Suppressor macrophage treated with lipopolysaccharide for 4 hours (primary cell): ENCODE data around the gene KIZ.
"Not testable (repeated sequence)": the region's sequence is repeated elsewhere in the genome, so short reads cannot be mapped to it uniquely, and the experiment has no call there.

Source experiments
- DNase-seq: peaks from one replicate; pipeline ENCODE4 v3.0.0-alpha.2; 2020

KIZ gene

DNA sequence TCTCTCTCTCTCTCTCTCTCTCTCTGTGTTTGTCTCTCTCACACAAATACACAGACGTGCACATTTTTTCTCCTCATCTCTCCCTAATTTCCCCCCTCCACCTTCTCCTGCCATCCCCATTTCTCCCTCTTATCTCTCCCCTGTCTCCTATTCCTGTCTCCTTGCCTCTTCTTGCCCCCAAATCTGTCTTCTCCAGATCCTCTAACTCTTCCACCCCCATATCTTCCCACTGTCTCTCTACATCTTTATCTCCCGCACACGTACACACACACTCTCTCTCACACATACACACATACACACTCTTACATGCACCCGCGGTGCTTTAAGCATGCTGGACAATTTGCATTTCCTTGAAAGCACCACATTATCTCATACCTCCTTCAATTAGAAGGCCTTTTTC is 15.9 kb downstream of the KIZ start:
- no peak for DNase-seq

DNA sequence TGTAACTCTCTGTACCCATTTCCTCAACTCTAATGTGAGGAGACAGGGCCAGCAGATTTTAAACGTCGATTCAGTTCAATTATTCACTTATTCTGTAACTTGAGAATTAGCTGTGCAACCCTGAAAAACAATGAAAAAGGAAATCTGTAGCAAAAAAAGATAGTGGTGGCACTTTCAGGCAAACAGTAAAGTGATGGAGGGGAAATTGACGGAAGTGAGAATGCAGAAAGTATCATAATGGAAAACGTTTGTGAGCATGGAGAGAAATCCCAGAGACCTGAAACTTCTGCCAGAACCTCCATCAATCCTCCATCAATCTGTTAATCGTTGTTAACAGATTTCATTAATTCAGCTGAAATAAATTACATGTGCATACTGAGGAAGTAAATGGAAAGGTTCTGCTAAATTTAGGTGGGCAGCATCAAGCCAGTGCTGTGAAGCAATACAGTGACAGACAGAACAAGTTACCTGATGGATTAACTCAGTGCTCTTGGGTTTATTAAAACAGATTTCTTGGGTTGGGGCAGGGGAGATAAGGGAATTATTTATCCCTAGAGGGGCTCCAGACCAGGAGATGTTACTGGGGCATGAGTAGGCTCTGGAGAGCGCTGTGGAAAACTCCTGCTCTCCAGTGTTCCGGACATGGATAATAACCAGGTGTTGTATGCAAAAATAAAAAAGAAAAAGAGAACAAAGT is 17.5 kb downstream of the KIZ start:
- DNase-seq, result no peak

DNA sequence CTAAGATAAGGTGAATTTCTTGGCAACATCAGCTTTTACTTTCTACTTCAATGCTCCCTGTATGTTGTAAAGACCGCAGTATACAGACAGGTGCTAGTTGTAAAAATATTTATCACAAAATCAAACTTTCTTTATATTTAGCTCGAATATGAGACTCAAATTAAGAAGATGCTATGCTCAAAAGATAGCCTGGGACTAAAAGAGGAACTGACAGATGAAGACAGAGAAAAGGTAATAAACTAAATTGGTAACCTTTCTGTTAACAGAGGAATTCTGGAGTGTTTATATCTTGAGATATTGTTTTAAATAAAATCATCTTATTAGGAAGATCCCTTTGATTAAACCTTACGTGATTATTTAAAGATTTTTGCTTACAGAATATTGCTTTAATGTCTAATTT is 19.5 kb downstream of the KIZ start:
- no peak for DNase-seq

DNA sequence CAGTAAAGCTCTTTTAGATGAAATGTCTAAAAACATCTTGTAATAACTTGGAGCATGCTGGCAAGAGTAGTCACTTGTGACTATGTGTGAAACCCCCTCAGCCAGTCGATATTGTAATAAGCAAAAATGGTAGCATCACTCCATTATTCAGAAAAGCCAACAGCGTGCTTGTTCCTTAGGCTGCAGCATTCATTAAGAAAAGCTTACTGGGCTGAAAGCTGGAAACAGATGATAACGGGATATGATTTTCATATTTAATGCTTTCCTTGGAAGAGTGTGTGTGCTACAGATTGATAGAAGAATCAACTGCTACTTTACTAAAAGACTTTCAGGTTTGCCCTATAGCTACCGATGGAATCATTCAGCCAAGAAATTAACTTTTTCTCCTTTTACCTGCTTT is 20.3 kb downstream of the KIZ start:
- no peak for DNase-seq

DNA sequence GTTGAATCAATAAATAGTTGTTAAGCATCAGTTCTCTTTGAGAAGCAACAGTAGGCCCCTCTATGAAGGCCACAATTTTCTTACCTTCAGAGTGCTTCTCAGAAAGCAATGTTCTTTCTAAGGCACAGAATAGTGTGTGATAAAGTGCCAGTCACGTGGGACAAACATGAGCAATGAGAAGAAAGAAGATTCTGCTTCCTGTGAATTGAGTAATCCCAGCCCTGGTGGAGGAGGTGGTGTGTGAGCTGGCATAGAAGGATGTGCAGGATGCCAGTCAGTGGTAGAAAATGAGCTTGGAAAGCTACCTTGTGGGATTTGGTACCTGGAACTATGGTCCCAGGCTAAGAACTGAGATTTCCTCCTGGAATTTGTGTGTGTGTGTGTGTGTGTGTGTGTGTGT is 21.7 kb downstream of the KIZ start:
- DNase-seq, result no peak

DNA sequence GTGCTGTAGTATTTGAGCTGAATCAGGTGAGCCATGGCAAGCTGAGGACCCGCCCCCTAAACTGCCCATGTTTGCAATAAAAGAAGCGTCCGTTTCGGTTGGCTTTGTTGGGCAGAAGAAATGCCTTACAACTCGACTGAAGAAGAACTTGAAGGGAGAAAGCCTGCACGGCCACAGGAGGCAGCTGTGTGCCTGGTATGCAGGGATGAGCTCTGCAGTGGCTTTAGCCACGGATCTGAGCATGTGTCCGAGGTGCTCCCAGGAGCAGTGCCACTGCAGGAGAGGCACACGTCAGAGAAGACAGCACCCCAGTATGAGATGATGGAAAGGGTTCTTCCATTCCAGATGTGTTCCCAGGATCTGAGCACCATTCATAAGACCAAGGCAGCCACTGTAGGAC is 23.5 kb downstream of the KIZ start:
- DNase-seq, result no peak

DNA sequence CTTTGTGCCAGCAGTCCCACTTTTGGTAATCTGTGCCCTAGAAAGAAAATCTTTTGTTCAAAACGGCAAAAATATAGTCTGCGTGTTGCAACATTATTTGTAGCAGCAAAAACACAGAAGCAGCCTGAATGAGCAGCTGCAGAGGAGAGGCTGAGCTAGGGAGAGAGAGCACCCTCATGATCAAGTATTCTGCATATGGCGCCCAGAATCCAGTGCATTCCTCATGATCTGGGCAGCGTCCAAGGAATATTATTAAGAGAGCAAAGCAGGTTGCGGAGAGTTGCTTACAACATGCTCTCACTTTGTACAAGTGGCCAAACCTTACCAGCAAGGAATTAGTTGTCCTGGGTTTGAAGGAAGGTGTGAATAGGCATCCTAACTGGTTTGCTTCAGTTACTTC is 25.9 kb downstream of the KIZ start:
- no peak for DNase-seq

DNA sequence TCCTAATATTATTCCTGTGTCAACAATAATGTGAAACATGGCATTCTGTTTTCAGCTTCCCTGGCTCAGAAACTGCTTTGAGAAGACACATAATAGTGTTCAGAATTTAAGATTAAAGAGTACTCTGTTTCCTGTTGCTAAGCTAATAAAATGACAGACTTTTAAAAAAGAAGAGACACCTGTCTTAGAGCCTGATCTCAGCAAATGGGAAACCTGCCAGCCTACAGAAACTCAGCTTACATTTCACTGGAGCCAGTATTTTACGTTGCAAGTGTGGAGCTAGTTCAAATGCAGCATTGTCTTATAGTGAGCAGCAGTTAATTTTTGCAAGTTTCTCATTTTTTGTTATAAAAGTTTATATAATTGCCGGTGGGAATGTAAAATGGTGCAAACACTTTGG is 28.8 kb downstream of the KIZ start:
- DNase-seq, result no peak

DNA sequence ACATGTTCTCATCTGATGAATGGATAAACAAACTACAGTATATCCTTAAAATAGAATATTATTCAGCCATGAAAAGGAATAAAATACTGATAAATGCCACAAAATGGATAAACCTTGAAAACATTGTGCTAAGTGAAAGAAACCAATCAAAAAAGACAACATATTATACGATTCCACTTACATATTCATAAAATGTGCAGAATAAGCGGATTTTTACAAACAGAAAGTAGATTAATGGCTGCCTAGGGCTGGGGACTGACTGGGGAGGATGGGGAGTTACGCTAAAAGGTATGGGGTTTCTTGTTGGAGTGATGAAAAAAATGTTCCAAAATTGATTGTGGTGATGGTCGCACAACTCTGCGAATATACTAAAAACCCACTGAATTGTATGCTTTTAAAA is 29.4 kb downstream of the KIZ start:
- DNase-seq, result no peak

DNA sequence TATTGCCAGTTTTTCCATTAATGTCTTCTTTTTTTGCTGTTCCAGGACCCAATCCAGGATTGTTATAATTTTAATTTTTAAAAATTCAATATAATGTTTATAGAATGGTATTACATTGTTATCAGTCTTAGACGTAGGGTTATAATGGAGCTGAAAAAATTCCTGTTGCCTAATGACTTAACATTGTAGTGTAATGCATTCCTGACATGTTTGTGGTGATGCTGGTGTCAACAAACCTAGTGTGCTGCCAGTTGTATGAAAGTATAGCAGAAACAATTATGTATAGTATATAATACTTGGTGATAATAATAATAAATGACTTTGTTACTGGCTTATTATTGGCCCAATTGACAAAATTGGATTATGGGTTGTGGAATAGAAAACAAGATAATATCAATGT is 30.4 kb downstream of the KIZ start:
- no peak for DNase-seq

DNA sequence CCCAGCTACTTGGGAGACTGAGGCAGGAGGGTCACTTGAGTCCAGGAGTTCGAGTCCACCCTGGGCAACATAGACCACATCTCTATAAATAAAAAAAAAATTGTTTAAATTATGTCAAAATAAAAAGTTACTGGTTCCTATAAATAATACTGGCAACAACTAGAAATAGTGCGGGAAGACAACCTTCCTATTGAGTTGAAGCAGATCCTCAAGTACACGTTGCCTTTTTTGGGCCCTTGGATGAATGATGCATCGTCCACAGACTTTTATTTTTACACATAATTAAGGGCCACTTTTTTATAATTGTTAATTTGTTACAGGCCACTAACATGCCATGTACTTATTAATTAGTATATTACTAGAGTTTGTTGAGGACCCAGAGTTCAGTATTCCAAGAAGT is 31.1 kb downstream of the KIZ start:
- no peak for DNase-seq

DNA sequence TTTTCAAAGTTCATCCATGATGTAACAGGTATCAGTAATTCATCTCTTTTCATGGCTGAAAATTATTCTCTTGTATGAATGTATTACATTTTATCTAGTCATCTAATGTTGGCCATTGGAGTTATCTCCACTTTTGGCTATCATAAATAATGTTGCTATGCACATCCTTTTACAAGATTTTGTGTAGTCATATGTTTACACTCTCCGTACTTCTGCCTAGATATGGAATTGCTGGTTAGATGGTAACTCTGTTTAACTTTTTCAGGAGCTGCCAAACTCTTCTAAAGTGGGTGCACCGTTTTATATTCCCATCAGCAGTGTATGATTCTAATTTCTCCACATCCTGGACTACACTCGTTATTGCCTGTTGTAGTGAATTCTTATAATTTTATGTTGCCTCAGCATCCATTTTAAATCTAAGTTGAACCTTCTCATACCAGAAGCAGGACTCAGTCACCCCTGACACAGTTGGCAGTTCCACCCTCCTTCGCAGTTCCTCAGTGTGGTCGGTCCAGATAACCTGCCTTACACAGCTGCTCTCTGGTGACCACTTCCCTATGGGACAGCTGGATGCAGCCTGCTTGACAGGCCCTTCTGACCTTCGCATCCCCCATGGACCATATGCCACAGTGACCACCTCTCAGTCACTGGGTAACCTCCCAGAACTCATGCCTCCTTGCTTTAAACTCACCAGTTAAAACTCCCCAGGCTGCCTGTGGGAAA is 33.9 kb downstream of the KIZ start:
- DNase-seq, result no peak

DNA sequence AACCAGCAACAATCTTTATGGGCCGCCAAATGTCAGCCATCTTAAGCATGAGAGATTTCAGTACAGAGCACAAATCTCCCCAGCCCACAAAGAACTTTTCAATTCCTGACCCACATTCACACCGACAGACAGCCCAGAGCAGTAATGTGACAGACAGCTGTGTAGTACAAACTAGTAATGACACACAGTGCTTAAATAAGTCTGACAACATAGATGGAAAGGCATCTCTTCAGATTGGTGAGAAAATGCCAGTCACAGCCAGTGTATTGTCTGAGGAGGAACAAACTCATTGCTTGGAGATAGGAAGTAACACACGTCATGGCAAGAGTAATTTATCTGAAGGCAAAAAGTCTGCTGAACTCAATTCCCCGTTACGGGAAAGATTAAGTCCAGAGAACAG is 36.0 kb downstream of the KIZ start:
- no peak for DNase-seq

DNA sequence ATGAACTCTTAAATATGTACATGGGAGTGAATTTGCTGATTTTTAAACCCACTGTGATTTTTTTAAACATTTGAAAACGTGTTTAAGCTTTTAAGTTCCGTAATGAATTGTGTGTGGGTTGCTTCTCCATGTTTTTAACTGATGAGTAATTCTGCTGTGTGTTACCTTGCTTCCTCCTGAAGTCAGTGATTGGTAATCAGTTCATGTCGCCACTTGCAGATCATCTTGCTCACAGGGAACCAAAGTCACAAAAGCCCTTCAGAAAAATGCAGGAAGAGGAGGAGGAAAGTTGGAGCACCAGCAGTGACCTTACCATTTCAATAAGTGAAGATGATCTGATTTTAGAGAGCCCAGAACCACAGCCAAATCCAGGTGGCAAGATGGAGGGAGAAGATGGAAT is 36.7 kb downstream of the KIZ start:
- no peak for DNase-seq

DNA sequence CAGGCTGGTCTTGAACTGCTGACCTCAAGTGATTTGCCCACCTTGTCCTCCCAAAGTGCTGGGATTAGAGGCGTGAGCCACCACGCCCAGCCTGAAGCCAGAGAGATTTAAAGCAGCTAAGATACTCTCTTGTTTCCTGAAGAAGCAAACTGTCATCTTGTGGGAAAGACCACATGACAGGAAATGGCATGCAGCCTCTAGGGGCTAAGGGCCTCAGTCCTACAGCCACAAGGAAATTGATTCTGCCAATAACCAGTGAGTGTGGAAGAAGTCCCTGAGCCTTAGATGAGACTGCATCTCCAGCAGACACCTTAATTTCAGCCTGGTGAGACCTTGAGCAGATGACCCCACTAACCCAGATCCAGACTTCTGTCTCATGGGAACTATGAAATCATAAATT is 40.9 kb downstream of the KIZ start:
- no peak for DNase-seq

DNA sequence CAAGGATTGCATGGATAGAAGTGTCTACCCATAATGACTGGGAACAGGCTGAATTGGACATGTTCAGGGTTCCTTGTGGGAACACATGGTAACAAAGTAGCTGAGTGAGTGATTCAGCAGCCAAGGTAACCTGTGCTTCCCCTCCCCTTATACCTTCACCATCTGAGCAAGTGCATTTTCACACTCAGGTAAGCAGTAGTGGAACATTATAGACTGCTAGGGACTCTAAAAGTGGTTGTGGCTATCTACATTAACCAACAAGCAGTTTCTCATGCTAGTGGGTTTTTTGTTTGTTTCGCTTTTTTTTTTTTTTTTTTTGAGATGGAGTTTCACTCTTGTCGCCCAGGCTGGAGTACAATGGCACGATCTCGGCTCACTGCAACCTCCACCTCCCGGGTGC is 41.4 kb downstream of the KIZ start:
- no peak for DNase-seq

DNA sequence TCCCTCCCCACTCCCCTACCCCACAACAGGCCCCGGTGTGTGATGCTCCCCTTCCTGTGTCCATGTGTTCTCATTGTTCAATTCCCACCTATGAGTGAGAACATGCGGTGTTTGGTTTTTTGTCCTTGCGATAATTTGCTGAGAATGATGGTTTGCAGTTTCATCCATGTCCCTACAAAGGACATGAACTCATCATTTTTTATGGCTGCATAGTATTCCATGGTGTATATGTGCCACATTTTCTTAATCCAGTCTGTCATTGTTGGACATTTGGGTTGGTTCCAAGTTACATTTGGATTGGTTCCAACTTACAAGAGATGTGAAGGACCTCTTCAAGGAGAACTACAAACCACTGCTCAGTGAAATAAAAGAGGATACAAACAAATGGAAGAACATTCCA is 42.2 kb downstream of the KIZ start:
- DNase-seq, result not testable (repeated sequence)

DNA sequence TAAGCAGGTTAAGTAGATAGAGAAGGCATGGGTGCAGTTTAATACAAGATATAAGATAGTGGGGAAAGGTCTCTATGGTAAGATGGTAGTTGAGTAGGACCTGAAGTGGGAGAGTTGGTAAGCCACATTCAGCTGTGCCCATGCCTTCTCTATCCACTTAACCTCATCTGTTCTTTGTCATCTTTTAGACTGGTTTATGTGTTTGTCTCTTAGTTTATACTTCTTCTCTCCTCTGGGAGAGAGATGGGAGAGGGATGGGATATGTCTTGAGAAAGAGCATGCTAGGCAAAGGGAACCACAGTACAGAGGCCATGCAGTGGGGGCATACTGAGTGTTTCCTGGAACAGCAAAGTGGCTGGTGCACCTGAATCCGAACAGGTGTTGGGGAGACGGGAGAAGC is 46.7 kb downstream of the KIZ start:
- DNase-seq, result no peak

DNA sequence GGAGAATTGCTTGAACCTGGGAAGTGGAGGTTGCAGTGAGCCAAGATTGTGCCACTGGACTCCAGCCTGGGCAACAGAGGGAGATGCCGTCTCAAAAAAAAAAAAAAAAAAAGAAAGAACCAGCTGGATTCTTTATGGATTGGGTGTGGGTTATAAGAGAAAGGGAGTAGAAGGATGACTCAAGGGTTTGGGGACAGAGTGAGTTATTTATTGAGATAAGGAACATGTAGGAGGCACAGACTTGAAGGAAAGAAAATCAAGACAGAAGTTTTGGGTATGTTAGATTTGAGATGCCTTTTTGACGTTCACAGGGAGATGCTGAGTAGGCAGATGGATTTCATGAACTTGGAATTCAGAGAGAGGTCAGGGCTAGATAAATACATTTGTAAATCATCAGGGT is 47.6 kb downstream of the KIZ start:
- no peak for DNase-seq

DNA sequence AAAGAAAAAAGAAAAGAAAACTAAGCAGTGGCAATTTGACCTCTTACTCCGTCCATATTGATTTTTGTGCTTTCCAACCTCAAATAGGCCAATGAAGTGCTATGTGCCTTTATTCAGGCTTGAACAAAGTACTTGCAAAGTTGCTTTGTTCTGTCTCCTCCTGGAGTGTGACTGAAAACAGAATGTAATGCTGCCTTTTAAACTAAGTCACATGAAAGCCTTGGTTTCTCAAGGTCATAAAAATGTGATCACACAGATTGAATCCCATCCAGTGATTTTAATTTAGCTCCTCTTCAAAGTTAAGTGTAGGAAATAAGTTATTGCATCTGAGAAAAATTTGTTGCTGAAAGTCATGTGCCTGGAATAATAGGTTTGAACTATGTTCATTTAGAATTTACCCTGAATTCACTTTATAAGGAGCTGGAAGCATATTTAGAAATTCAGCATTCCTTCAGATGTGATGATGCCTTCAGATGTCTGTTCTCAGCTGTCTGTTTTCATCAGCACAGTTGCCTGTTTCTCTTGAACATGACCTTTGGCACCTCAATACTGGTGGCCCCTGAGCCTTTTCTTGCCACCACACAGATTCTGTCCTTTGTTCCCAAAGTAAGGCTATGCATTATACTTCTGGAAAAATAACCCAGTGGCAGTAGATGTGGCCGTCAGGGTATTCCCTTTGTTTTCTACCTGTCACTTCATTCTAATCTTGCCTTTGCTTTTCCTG is 48.8 kb downstream of the KIZ start:
- no peak for DNase-seq

DNA sequence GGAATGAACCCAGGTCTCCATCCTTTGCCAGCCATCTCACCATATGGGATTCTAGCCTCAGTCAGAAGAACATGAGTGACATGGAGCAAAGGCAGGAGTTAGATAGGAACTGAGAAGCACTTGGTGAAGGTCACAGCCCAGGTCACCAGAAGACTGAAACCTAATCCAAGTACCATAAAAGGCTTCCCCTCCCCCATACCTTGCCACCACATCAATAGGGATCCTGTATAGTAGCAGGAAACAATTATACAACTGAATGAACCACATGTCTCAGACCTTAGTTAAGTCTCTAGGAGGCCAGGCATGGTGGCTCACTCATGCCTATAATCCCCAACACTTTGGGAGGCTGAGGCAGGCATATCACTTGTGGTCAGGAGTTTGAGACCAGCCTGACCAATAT is 49.6 kb downstream of the KIZ start:
- DNase-seq, result no peak

DNA sequence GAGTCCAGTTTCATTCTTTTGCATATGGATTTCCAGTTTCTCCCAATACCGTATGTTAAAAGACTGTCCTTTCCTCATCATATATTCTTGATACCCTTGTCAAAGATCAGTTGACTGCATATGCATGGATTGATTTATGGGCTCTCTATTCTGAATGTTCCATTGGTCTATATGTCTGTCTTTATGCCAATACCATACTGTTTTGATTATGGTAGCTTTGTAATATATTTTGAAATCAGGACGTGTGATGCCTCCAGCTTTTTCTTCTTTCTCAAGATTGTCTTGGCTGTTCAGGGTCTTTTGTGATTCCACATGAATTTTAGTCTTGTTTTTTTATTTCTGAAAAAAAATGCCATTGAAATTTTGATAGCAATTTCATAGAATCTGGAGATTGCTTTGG is 51.9 kb downstream of the KIZ start:
- DNase-seq, result no peak

DNA sequence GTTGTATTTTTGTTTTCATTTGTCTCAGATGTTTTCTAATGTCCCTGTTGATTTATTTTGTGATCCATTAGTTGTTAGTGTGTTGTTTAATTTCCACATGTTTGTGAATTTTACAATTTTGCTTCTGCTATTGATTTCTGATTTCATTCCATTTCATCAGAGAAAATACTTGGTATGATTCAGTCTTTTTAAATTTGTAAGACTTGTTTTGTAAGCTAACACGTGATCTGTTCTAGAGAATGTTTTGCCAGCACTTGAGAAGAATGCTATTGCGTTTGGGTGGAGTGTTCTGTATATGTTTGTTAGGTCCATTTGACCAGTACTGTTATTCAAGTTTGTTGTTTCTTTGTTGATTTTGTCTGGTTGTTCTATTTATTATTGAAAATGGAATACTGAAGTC is 53.9 kb downstream of the KIZ start:
- no peak for DNase-seq

DNA sequence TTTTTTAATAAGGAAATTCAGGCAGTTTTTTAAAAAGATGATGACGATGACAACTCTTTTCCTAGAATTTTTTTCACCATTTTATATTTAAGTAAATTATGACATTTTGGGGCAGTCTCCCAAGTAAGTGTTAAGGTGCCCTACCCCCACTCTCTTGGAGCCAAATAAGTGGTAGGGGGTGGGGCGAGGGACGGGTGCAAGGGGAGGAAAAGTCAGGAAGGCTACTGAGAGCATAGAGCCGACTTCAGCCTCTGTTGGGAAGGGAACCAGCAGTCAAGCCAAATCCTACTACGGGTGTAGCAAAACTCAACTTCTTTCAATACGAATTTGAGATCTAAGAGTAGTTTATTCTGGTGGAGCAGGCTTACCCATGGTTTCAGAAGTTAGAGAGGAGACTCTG is 54.4 kb downstream of the KIZ start:
- DNase-seq, result no peak
